Neural cell (in vitro differentiated cells): ENCODE measurements around the gene SH3RF2.

Experiments
- CTCF ChIP-seq: fragments of 450-650 bp; IDR thresholded peaks from 2 replicates; pipeline ENCODE4 v1.5.1; 2014; ENCODE audit warnings: antibody characterized with exemption, mild to moderate bottlenecking, moderate library complexity; ENCODE audit not compliant: poor library complexity, severe bottlenecking
- EP300 ChIP-seq: fragments of 450-650 bp; conservative IDR thresholded peaks from 2 replicates; pipeline ENCODE4 v1.6.1; 2014; ENCODE audit warnings: antibody characterized with exemption, mild to moderate bottlenecking, moderate library complexity; ENCODE audit not compliant: poor library complexity, severe bottlenecking
- EZH2 ChIP-seq: fragments of 200-600, 300-800 bp; shearing (Covaris generic), sonication (generic); IDR thresholded peaks from 2 replicates; pipeline ENCODE4 v1.6.1; 2014; ENCODE audit warnings: antibody characterized with exemption, low read length, borderline replicate concordance, mild to moderate bottlenecking; ENCODE audit not compliant: insufficient read depth, poor library complexity, severe bottlenecking
- MXI1 ChIP-seq: fragments of 450-650 bp; conservative IDR thresholded peaks from 2 replicates; pipeline ENCODE4 v1.6.1; 2014; ENCODE audit warnings: antibody characterized with exemption, mild to moderate bottlenecking; ENCODE audit not compliant: poor library complexity, severe bottlenecking
- POLR2AphosphoS5 ChIP-seq: IDR thresholded peaks from 2 replicates; pipeline ENCODE4 v1.6.1; 2012
- RAD21 ChIP-seq: fragments of 450-650 bp; conservative IDR thresholded peaks from 2 replicates; pipeline ENCODE4 v1.6.1; 2014; ENCODE audit warnings: antibody characterized with exemption, mild to moderate bottlenecking, moderate library complexity
- SMC3 ChIP-seq: fragments of 450-650 bp; conservative IDR thresholded peaks from 2 replicates; pipeline ENCODE4 v1.6.1; 2014; ENCODE audit warnings: antibody characterized with exemption, mild to moderate bottlenecking, moderate library complexity; ENCODE audit not compliant: poor library complexity
- TAF1 ChIP-seq: IDR thresholded peaks from 2 replicates; pipeline ENCODE4 v1.6.1; 2012; ENCODE audit warnings: low read depth

- TF ChIP-seq CTCF, result no peak
- no peak for TF ChIP-seq SMC3
- TF ChIP-seq RAD21, result no peak
- no peak for TF ChIP-seq MXI1
- no peak for TF ChIP-seq EZH2
- no peak for TF ChIP-seq TAF1
- TF ChIP-seq POLR2AphosphoS5, result no peak
- no peak for TF ChIP-seq EP300
Observed at GRCh38 chr5:145936401-145937131, at the start of gene SH3RF2.
